Panc1 (cell line): ENCODE data around the gene WHAMM. TPM values are rescaled to one million over a fixed set of nuclear protein-coding genes. Genes with fewer than 3 reads are reported as not detected.

Experiments used
- ATAC-seq: fragments of 200-7000 bp; cut with Tn5 transposase; 2 replicates; pipeline ENCODE4 v1.9.1; 2020; ENCODE audit warnings: mild to moderate bottlenecking, moderate library complexity
- BruUV-seq: library from RNA; stranded (reverse); fragments of 400-500 nt; replicated peaks from 2 replicates; lab custom pipeline; 2021; lab: Mats Ljungman, UMichigan
- CTCF ChIA-PET: fragments of 300-600 bp; sonication (Branson Sonifier 250); formaldehyde crosslinking; loops from one replicate; lab custom pipeline; 2022; ENCODE audit warnings: antibody characterized with exemption; lab: Charles Lee
- POLR2A ChIA-PET: fragments of 300-600 bp; sonication (Branson Sonifier 250); formaldehyde crosslinking; loops from one replicate; lab custom pipeline; 2022; ENCODE audit warnings: antibody characterized with exemption; lab: Charles Lee
- DNase-seq: peaks from one replicate; pipeline ENCODE4 v3.0.0-alpha.2; 2010; ENCODE audit warnings: low read depth, low spot score
- H3K27ac ChIP-seq: 2 replicates; pipeline ENCODE4 v1.5.1; 2011; ENCODE audit warnings: mild to moderate bottlenecking, low read length, inconsistent platforms
- H3K27me3 ChIP-seq: fragments of 200-500 bp; sonication (Bioruptor generic); 2 replicates; pipeline ENCODE4 v1.6.0; 2014; ENCODE audit warnings: low read length, inconsistent platforms; ENCODE audit not compliant: control insufficient read depth, insufficient read depth
- H3K36me3 ChIP-seq: fragments of 200-500 bp; sonication (Bioruptor generic); 2 replicates; pipeline ENCODE4 v1.5.1; 2014; ENCODE audit warnings: inconsistent platforms, mild to moderate bottlenecking, low read length, moderate library complexity; ENCODE audit not compliant: control insufficient read depth, insufficient read depth
- H3K4me1 ChIP-seq: 2 replicates; pipeline ENCODE4 v1.5.1; 2011; ENCODE audit warnings: inconsistent platforms, mild to moderate bottlenecking, low read length, moderate library complexity; ENCODE audit not compliant: control insufficient read depth, insufficient read depth
- H3K4me3 ChIP-seq, 2 experiments: 2 replicates each; pipeline ENCODE4 v1.5.1; 2011 to 2012; ENCODE audit warnings: low read depth in 2 of 2, low read length in 2 of 2, mild to moderate bottlenecking in 2 of 2, inconsistent platforms in 1 of 2, moderate library complexity in 1 of 2
- H3K9me3 ChIP-seq: fragments of 200-500 bp; sonication (Bioruptor generic); 2 replicates; pipeline ENCODE4 v1.5.1; 2014; ENCODE audit warnings: low read depth, mild to moderate bottlenecking, inconsistent platforms, low read length, moderate library complexity; ENCODE audit not compliant: control insufficient read depth, insufficient read depth
- CTCF ChIP-seq: fragments of 450-650 bp; IDR thresholded peaks from 2 replicates; pipeline ENCODE4 v1.5.1; 2017; ENCODE audit warnings: mild to moderate bottlenecking
- POLR2AphosphoS5 ChIP-seq: IDR thresholded peaks from 2 replicates; pipeline ENCODE4 v1.6.1; 2012; ENCODE audit warnings: mild to moderate bottlenecking, low read depth, low read length, moderate library complexity
- SIN3A ChIP-seq: IDR thresholded peaks from 2 replicates; pipeline ENCODE4 v1.6.1; 2012; ENCODE audit warnings: low read depth, mild to moderate bottlenecking, low read length, moderate library complexity, borderline replicate concordance; ENCODE audit not compliant: insufficient read depth
- TCF7L2 ChIP-seq: IDR thresholded peaks from 2 replicates; pipeline ENCODE4 v1.6.1; 2011; ENCODE audit warnings: mild to moderate bottlenecking, low read depth, low read length, inconsistent platforms
- in situ Hi-C: cut with HindIII; loops from 2 replicates; pipeline ENCODE4 v1.10.0; 2016; ENCODE audit warnings: low sequenced_read_pairs, low pct_unique_long_range_greater_than_20kb
- intact Hi-C: fragments of 100-400 bp; cut with micrococcal nuclease; formaldehyde crosslinking; loops from one replicate; pipeline ENCODE4 v1.10.0; 2022; ENCODE audit not compliant: unreplicated experiment
- total RNA-seq: library from RNA; stranded (reverse); gene quantifications from one replicate; pipeline ENCODE4 v1.2.1, GENCODE V29; 2021; ENCODE audit not compliant: unreplicated experiment
- TF ChIP-seq, protein P1 (sequence below), 2 experiments: IDR thresholded peaks; 2 replicates each; pipeline ENCODE4 v1.6.1; 2011 to 2012; ENCODE audit warnings: low read depth in 2 of 2, control low read depth in 1 of 2, low read length in 1 of 2, mild to moderate bottlenecking in 1 of 2, moderate library complexity in 1 of 2; ENCODE audit not compliant: insufficient read depth in 1 of 2

WHAMM gene
- total RNA-seq, 1 experiment from 2014 or later, result 8.8 TPM

DNA sequence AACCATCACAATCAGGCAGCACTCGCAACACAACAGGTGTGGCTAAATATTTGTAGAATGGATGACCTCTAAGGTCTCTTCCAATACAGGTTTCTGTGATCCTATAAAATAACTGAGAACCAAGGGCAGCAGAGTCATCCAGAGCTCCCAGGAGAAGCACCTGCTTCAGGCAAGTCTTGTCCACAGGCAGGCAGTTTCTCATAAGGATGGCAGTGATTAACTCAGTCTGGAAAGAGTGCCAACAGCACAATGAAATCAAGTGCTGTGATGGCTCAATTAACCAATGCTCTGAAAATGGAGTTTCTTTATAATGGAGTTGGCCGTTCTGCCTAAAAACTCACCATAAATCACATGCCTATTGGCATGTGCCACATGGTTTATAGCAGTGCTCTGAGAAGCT lies 72.3 kb downstream of the WHAMM start:
- Histone ChIP-seq H3K4me3 (no peak overlapping the region), H3K27ac (no peak overlapping the region), H3K9me3 (no peaks in the 10 kb centered on the region), H3K36me3 (no peaks in the 10 kb centered on the region), H3K4me1 (no peaks in the 10 kb centered on the region), H3K27me3 (no peaks in the 10 kb centered on the region)
- in situ Hi-C loops (no loop called here), intact Hi-C loops (no loop called here)
- POLR2A ChIA-PET, result no interaction called here
- no TSS peak for BruUV-seq
- ATAC-seq (no peak), DNase-seq (no peak)
- TF ChIP-seq TCF7L2 (no peak), SIN3A (no peak), POLR2AphosphoS5 (no peak)
- TF ChIP-seq, protein P1, sequence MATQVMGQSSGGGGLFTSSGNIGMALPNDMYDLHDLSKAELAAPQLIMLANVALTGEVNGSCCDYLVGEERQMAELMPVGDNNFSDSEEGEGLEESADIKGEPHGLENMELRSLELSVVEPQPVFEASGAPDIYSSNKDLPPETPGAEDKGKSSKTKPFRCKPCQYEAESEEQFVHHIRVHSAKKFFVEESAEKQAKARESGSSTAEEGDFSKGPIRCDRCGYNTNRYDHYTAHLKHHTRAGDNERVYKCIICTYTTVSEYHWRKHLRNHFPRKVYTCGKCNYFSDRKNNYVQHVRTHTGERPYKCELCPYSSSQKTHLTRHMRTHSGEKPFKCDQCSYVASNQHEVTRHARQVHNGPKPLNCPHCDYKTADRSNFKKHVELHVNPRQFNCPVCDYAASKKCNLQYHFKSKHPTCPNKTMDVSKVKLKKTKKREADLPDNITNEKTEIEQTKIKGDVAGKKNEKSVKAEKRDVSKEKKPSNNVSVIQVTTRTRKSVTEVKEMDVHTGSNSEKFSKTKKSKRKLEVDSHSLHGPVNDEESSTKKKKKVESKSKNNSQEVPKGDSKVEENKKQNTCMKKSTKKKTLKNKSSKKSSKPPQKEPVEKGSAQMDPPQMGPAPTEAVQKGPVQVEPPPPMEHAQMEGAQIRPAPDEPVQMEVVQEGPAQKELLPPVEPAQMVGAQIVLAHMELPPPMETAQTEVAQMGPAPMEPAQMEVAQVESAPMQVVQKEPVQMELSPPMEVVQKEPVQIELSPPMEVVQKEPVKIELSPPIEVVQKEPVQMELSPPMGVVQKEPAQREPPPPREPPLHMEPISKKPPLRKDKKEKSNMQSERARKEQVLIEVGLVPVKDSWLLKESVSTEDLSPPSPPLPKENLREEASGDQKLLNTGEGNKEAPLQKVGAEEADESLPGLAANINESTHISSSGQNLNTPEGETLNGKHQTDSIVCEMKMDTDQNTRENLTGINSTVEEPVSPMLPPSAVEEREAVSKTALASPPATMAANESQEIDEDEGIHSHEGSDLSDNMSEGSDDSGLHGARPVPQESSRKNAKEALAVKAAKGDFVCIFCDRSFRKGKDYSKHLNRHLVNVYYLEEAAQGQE (IDR thresholded peaks at IDR 0.05; ENCODE audit: insufficient read depth in 1 of 2, low read depth in 2 of 2, low read length in 1 of 2), result no peak
- CTCF ChIA-PET, result no interaction called here

DNA sequence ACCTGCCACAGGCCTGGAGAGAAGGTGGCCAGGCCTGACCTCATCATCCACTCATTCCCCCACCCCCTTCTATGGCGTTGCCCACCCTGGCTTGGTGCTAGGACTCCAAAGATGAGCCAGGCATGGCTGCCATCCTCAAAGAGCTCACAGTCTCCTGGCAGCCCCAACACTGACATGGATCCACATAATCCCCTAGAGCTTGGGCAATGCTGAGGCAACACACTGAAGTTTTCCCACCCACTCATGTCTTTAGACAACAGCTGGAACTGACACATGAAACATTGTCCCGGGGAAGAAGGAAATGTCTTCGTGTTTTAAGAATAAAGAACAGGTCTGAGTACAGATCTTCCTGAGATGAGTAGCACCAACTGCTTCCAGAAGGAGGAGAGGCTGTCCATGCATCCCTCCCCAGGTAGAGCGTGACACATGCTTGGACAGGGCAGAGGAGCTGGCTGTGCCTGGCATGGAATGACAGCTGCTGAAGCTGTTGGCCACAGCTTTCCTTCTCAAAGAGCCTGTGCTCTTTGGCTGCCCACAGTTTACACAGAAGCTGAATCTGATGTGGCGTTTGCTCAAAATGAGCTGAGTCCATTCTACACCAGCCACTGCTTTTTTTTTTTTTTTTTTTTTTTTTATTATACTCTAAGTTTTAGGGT lies 73.0 kb downstream of the WHAMM start:
- ChIA-PET CTCF (interaction anchor here (0.6 kb wide), 1 partner anchor 321 kb away, joined by 3 read pairs; no protein-coding TSS in a partner anchor), POLR2A (no interaction called here)
- Histone ChIP-seq H3K27me3 (no peaks in the 10 kb centered on the region), H3K4me1 (no peaks in the 10 kb centered on the region), H3K4me3 (no peak overlapping the region), H3K36me3 (no peaks in the 10 kb centered on the region), H3K27ac (no peak overlapping the region), H3K9me3 (no peaks in the 10 kb centered on the region)
- no peak for ATAC-seq
- in situ Hi-C loops, result no loop called here
- intact Hi-C loops, result no loop called here
- TF ChIP-seq SIN3A, result no peak
- TF ChIP-seq TCF7L2, result no peak
- TF ChIP-seq POLR2AphosphoS5, result no peak
- no peak for TF ChIP-seq CTCF
- TF ChIP-seq, protein P1 (IDR thresholded peaks at IDR 0.05; ENCODE audit: insufficient read depth in 1 of 2, low read depth in 2 of 2, low read length in 1 of 2), result no peak
- DNase-seq, result no peak
- BruUV-seq, result no TSS peak

Other genes starting within 250 kb of the WHAMM start
- gene CPEB1, start 162.3 kb upstream of the WHAMM start, total RNA-seq, result 19.5 TPM
- gene AP3B2, start 99.8 kb upstream of the WHAMM start, total RNA-seq, result 0.95 TPM
- gene FSD2, start 3.6 kb upstream of the WHAMM start, total RNA-seq, result not detected
- 35.9 TPM for gene HOMER2, start 143.1 kb downstream of the WHAMM start, total RNA-seq
- 32.0 TPM for gene RAMAC, start 176.6 kb downstream of the WHAMM start, total RNA-seq
- gene C15orf40, start 202.0 kb downstream of the WHAMM start, total RNA-seq, result 21.1 TPM